H9 (cell line): Measurements from ENCODE around the gene DCP1B. TPM values are rescaled to one million over a fixed set of nuclear protein-coding genes. Genes with fewer than 3 reads are reported as not detected.

Experiments
- DNase-seq: peaks from one replicate; pipeline ENCODE4 v3.0.0-alpha.2; 2017
- H2AFZ ChIP-seq: one replicate; pipeline ENCODE4 v1.6.1; 2013; ENCODE audit warnings: mild to moderate bottlenecking, low read length, control low read depth, moderate library complexity
- H2AK5ac ChIP-seq: 2 replicates; pipeline ENCODE4 v1.6.1; 2013; ENCODE audit warnings: low read length, control low read depth, mixed read lengths; ENCODE audit not compliant: insufficient read length
- H2BK120ac ChIP-seq: one replicate; pipeline ENCODE4 v1.6.1; 2013; ENCODE audit warnings: low read depth, mild to moderate bottlenecking, low read length, control low read depth, inconsistent platforms; ENCODE audit not compliant: poor library complexity, severe bottlenecking
- H2BK12ac ChIP-seq: 2 replicates; pipeline ENCODE4 v1.6.1; 2013; ENCODE audit warnings: low read length, control low read depth, mixed read lengths, low read depth; ENCODE audit not compliant: insufficient read length
- H2BK15ac ChIP-seq: 2 replicates; pipeline ENCODE4 v1.6.1; 2013; ENCODE audit warnings: low read depth, low read length, control low read depth
- H2BK20ac ChIP-seq: one replicate; pipeline ENCODE4 v1.6.1; 2013; ENCODE audit warnings: low read depth, mild to moderate bottlenecking, low read length, control low read depth, inconsistent platforms; ENCODE audit not compliant: poor library complexity, severe bottlenecking
- H2BK5ac ChIP-seq: 2 replicates; pipeline ENCODE4 v1.6.1; 2013; ENCODE audit warnings: low read length, control low read depth, mixed read lengths; ENCODE audit not compliant: insufficient read length
- H3K14ac ChIP-seq: 2 replicates; pipeline ENCODE4 v1.6.1; 2013; ENCODE audit warnings: low read length, control low read depth; ENCODE audit not compliant: insufficient read depth
- H3K18ac ChIP-seq: 2 replicates; pipeline ENCODE4 v1.6.1; 2013; ENCODE audit warnings: low read depth, mild to moderate bottlenecking, mixed read lengths, low read length, control low read depth; ENCODE audit not compliant: insufficient read length
- H3K23ac ChIP-seq: 2 replicates; pipeline ENCODE4 v1.6.1; 2013; ENCODE audit warnings: low read length, control low read depth, mixed read lengths, low read depth; ENCODE audit not compliant: insufficient read length
- H3K23me2 ChIP-seq: 2 replicates; pipeline ENCODE4 v1.6.1; 2013; ENCODE audit warnings: low read depth, mild to moderate bottlenecking, mixed read lengths, low read length, control low read depth; ENCODE audit not compliant: insufficient read length, poor library complexity, severe bottlenecking
- H3K27ac ChIP-seq: 2 replicates; pipeline ENCODE4 v1.5.1; 2013; ENCODE audit warnings: low read length, control low read depth, mixed read lengths, low read depth; ENCODE audit not compliant: insufficient read length
- H3K27me3 ChIP-seq: 2 replicates; pipeline ENCODE4 v1.6.1; 2013; ENCODE audit warnings: low read length, control low read depth, inconsistent platforms; ENCODE audit not compliant: insufficient read depth
- H3K4ac ChIP-seq: 2 replicates; pipeline ENCODE4 v1.6.1; 2013; ENCODE audit warnings: low read depth, mild to moderate bottlenecking, control low read depth, inconsistent platforms, low read length, moderate library complexity
- H3K4me1 ChIP-seq: 2 replicates; pipeline ENCODE4 v1.6.1; 2013; ENCODE audit warnings: low read length, control low read depth, inconsistent platforms; ENCODE audit not compliant: insufficient read depth
- H3K4me2 ChIP-seq: 2 replicates; pipeline ENCODE4 v1.6.1; 2013; ENCODE audit warnings: low read length, control low read depth, mixed read lengths; ENCODE audit not compliant: insufficient read length, insufficient read depth
- H3K56ac ChIP-seq: 2 replicates; pipeline ENCODE4 v1.6.1; 2013; ENCODE audit warnings: low read depth, mild to moderate bottlenecking, mixed read lengths, low read length, control low read depth; ENCODE audit not compliant: insufficient read length
- H3K79me1 ChIP-seq: 2 replicates; pipeline ENCODE4 v1.6.1; 2013; ENCODE audit warnings: low read depth, mild to moderate bottlenecking, moderate library complexity, low read length, control low read depth, inconsistent platforms; ENCODE audit not compliant: insufficient read depth, poor library complexity, severe bottlenecking
- H3K79me2 ChIP-seq: 2 replicates; pipeline ENCODE4 v1.6.1; 2013; ENCODE audit warnings: low read length, control low read depth, inconsistent platforms; ENCODE audit not compliant: insufficient read depth
- H3K9ac ChIP-seq: 2 replicates; pipeline ENCODE4 v1.6.1; 2013; ENCODE audit warnings: low read length, control low read depth, mixed read lengths; ENCODE audit not compliant: insufficient read length; ENCODE audit errors: extremely low read depth
- H3K9me3 ChIP-seq: one replicate; pipeline ENCODE4 v1.6.1; 2013; ENCODE audit warnings: low read depth, low read length, inconsistent platforms; ENCODE audit not compliant: control insufficient read depth
- H3T11ph ChIP-seq: one replicate; pipeline ENCODE4 v1.6.1; 2013; ENCODE audit warnings: mild to moderate bottlenecking, low read length, control low read depth, inconsistent platforms
- H4K20me1 ChIP-seq: one replicate; pipeline ENCODE4 v1.6.1; 2013; ENCODE audit not compliant: control insufficient read depth, insufficient read length, insufficient read depth
- H4K5ac ChIP-seq: 2 replicates; pipeline ENCODE4 v1.6.1; 2013; ENCODE audit warnings: low read depth, mild to moderate bottlenecking, mixed read lengths, low read length, control low read depth; ENCODE audit not compliant: insufficient read length
- H4K8ac ChIP-seq: replicated peaks from 2 replicates; pipeline ENCODE4 v1.6.1; 2013; ENCODE audit warnings: low read length, control low read depth, mixed read lengths, low read depth; ENCODE audit not compliant: insufficient read length
- H4K91ac ChIP-seq: 2 replicates; pipeline ENCODE4 v1.6.1; 2013; ENCODE audit warnings: low read depth, mild to moderate bottlenecking, moderate library complexity, mixed read lengths, low read length, control low read depth; ENCODE audit not compliant: insufficient read length
- H3K27ac Mint-ChIP-seq, 3 experiments: 2 replicates in 2 of 3; 3 replicates in 1 of 3; pipeline ENCODE4 v1.8.0; 2020 to 2021; ENCODE audit warnings: mixed read lengths in 3 of 3, mild to moderate bottlenecking in 1 of 3, moderate library complexity in 1 of 3
- H3K27me3 Mint-ChIP-seq: 2 replicates; pipeline ENCODE4 v1.8.0; 2021; ENCODE audit warnings: low read depth, mild to moderate bottlenecking, moderate library complexity, mixed read lengths
- H3K36me3 Mint-ChIP-seq, 3 experiments: 2 replicates in 2 of 3; 3 replicates in 1 of 3; pipeline ENCODE4 v1.8.0; 2020 to 2021; ENCODE audit warnings: low read depth in 3 of 3, mixed read lengths in 3 of 3; ENCODE audit not compliant: insufficient read depth in 1 of 3
- H3K4me1 Mint-ChIP-seq, 2 experiments: 2 replicates each; pipeline ENCODE4 v1.8.0; 2020; ENCODE audit warnings: mixed read lengths in 2 of 2
- H3K4me3 Mint-ChIP-seq, 2 experiments: 2 replicates in 1 of 2; 3 replicates in 1 of 2; pipeline ENCODE4 v1.8.0; 2020 to 2021; ENCODE audit warnings: mild to moderate bottlenecking in 2 of 2, mixed read lengths in 2 of 2, moderate library complexity in 1 of 2
- H3K9me3 Mint-ChIP-seq, 2 experiments: 2 replicates in 1 of 2; 3 replicates in 1 of 2; pipeline ENCODE4 v1.8.0; 2020; ENCODE audit warnings: mild to moderate bottlenecking in 2 of 2, mixed read lengths in 2 of 2, moderate library complexity in 1 of 2
- WGBS: extraction: QIAGEN DNeasy Blood & Tissue Kit; methylation state at CpG from one replicate; pipeline ENCODE4 v1.1.7; 2013; ENCODE audit warnings: missing lambda C conversion rate, low lambda C conversion rate, mixed read lengths; ENCODE audit not compliant: insufficient read length; ENCODE audit errors: extremely low coverage; 5-methylcytosine and 5-hydroxymethylcytosine counted together
- long read RNA-seq: library from polyadenylated mRNA; unstranded; transcript quantifications from one replicate; pipeline ENCODE4 v2.0.0, GENCODE V29; 2020
- total RNA-seq: library from RNA; stranded (reverse); gene quantifications from 2 replicates; pipeline ENCODE4 v1.2.1, GENCODE V29; 2021
- TF ChIP-seq, protein P1 (sequence below): fragments of 200-600 bp; sonication (generic); conservative IDR thresholded peaks from 3 replicates; pipeline ENCODE4 v1.8.0; 2021; ENCODE audit warnings: antibody characterized with exemption, mild to moderate bottlenecking

DCP1B gene
- total RNA-seq = 11.2 and 13.2 TPM in 2 replicates
- long read RNA-seq, transcript DCP1B-201 (9 exons, 2,086 nt) = major isoform, 37 of 51 reads
- long read RNA-seq, partial matches to known transcripts = 6 of 51 reads
- long read RNA-seq, other reads (novel, unspliced or antisense) = 4 of 51 reads

DNA sequence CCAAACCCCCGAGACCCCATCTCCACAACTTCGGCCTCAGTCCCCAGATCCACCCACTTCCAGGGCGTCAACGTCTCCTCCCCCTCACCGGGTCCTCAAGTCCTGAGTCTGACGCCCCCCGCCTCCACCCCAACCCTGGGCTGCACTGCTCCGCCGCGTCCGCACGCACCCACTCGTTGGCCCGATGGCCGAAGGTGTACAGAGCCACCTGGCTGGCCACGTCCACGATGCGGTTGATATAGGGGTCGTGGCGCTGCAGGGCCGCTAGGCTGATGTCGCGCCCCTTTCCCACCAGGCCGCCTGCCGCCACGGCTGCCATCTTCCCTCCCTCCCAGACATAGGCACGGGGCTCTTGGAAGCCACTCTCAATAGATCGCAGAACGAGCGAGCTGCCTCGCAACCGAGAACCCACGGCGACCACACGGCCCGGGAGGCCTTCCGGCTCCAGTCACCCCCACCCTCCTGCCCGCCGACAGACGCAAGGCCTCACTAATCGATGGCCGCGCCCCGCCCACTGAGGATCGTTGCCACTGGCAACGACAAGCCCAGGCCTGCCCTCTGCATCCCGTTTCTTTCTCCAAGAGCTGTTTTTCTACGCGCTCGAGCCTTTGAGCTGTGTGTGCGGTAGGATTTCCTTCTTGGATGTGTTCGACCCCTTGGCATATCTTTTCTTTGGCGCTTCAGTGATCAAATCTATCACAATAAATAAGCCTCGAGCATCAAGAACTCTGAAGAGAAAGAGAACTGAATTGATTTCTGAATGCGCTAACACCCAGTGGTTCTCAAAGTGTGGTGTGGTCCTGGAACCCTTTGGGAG lies at the start of gene DCP1B:
Gene DCP1B (minus strand): TSS at position 345 of the 817 bp plus-strand sequence. CDS start 26 bp downstream, at position 319.
- Mint-ChIP-seq H3K4me1 (peaks cover 20 to 35% of the 10 kb centered on the region in 2 experiments), H3K36me3 (no peaks in the 10 kb centered on the region), H3K4me3 (peak within 1 kb of the TSS; percentile 98 to 100), H3K27me3 (no peaks in the 10 kb centered on the region), H3K9me3 (no peaks in the 10 kb centered on the region), H3K27ac (peak within 1 kb of the TSS; percentile 98 to 99 (median 99))
- Histone ChIP-seq H3K27ac (peak within 1 kb of the TSS; percentile 52), H3K23me2 (peaks cover 10% of the 10 kb centered on the region), H3K79me2 (0 out of 2 replicates have a peak, but pooled peaks cover 3% of the 10 kb centered on the region), H2BK20ac (no peak within 1 kb of the TSS), H4K8ac (no peak within 1 kb of the TSS), H4K5ac (no peak within 1 kb of the TSS), H3K23ac (no peak within 1 kb of the TSS), H3K4me1 (no peaks in the 10 kb centered on the region; the same call in 1 of the 2 replicates), H3K56ac (peak within 1 kb of the TSS; percentile 23), H3K4me2 (peak within 1 kb of the TSS; percentile 81), H2AFZ (peak within 1 kb of the TSS; percentile 79), H3T11ph (no peak within 1 kb of the TSS), H3K79me1 (peaks cover 5% of the 10 kb centered on the region), H2BK5ac (peak within 1 kb of the TSS; percentile 46), H3K14ac (peak within 1 kb of the TSS; percentile 86), H3K9me3 (no peaks in the 10 kb centered on the region), H3K9ac (peak within 1 kb of the TSS; percentile 85), H2BK12ac (no peak within 1 kb of the TSS), H2AK5ac (no peak within 1 kb of the TSS), H4K20me1 (no peaks in the 10 kb centered on the region), H3K4ac (no peak within 1 kb of the TSS), H3K18ac (peak within 1 kb of the TSS; percentile 92), H4K91ac (no peak within 1 kb of the TSS), H2BK15ac (no peak within 1 kb of the TSS), H2BK120ac (no peak within 1 kb of the TSS), H3K27me3 (no peaks in the 10 kb centered on the region)
- TF ChIP-seq, protein P1, sequence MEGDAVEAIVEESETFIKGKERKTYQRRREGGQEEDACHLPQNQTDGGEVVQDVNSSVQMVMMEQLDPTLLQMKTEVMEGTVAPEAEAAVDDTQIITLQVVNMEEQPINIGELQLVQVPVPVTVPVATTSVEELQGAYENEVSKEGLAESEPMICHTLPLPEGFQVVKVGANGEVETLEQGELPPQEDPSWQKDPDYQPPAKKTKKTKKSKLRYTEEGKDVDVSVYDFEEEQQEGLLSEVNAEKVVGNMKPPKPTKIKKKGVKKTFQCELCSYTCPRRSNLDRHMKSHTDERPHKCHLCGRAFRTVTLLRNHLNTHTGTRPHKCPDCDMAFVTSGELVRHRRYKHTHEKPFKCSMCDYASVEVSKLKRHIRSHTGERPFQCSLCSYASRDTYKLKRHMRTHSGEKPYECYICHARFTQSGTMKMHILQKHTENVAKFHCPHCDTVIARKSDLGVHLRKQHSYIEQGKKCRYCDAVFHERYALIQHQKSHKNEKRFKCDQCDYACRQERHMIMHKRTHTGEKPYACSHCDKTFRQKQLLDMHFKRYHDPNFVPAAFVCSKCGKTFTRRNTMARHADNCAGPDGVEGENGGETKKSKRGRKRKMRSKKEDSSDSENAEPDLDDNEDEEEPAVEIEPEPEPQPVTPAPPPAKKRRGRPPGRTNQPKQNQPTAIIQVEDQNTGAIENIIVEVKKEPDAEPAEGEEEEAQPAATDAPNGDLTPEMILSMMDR = peak; percentile 30; the same call in 1 of the 3 replicates
- no CpG with 5 or more reads among the region's 55 CpGs for WGBS
- DNase-seq = peak; percentile 100
